DMS53 treated with DMSO at 0.1 percent for 48 hours (cell line): Measurements from ENCODE around the gene ACTR1B.
"Not testable (repeated sequence)": the region's sequence is repeated elsewhere in the genome, so short reads cannot be mapped to it uniquely, and the experiment has no call there.

Experiments
- DNase-seq: peaks from one replicate; lab custom pipeline; 2025; ENCODE audit not compliant: unreplicated experiment; lab: John Stamatoyannopoulos, UW

Gene ACTR1B

DNA sequence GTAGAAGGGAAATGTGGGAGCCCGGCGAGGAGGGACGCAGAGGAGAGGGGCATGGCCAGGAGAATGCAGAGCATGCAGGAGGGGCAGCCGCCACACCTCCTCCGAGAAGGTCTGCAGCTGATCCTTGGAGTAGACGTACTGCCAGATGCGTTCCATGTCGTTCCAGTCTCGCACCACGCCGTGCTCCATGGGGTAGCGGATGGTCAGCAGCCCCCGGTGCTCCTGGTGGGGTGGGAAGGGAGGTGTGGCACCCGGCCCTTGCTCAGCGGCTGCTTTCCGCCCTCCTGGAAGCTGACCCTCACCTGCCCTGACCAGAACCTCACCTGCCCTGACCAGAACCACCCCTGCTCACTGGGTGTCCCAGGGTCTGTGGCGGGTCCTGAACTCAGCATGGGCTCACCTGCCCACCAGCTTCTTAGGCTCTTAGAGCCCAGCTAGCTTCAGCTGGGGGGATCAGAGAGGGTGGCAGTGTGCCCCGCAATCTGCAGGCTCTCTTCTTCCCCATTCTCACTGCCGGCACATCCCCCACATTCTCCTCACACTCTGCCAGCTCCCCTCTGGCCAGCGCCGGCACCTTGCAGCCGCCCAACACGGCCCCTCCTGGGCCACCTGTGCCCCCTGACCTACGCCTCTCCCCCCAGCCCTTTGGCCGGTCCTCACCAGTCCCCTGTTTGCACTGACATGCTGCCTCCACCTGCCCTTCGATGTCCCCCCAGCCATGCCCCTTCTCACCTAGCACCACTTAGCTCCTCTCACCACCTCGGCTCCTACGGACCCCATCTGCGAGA, 4.4 kb downstream of the ACTR1B start:
- no peak for DNase-seq

DNA sequence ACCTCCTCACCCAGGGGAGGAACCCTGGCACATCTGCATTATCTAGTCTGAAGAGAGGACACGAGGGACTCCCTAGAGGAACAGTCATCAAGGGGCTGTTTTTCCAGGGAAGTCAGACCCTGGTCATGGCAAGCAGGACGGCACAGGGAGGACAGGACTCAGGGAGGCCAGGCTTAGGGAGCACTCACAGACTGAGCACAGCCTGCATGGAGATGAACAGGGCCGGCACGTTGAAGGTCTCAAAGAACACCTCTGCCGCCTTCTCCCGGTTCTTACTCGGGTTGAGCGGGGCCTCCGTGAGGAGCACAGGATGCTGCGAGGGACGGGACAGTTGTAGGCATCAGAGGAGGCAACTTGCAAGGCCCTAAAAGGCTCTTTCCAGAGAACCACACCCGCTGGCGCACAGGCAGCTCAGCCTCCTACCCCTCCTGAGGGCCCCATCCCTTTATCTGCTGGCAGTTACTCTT, 5.1 kb downstream of the ACTR1B start:
- no peak for DNase-seq

DNA sequence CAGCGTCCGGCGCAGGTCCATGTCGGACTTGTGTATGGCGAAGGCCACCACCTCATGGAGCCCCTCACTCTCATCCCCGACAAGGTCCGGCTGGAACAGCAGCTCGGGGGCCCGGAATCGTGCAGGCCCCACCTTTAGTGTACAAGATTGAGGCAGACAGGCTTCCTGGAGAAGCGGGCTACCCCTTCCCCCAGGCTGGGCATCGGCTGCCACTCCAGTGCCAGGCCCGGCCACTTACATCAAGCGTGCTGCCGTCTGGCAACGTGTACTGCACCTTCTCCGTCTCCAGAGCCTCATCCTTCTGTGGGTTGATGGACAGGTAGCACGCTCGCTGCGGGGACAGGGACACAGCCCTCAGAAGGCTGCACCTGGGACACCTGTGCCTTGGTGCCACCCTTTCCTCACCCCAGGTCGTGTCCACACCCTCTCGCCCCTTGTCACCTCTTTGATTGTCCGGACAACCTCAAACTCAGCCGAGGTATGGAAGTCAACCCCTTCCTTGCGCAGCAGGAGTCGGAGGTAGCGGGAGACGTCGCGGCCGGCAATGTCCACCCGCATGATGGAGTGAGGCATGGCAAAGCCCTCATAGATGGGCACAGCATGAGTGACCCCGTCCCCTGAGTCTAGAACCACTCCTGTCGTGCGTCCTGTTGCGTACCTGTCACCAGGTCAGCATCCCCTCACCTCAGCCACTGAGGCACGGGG, 5.7 kb downstream of the ACTR1B start:
- no peak for DNase-seq

DNA sequence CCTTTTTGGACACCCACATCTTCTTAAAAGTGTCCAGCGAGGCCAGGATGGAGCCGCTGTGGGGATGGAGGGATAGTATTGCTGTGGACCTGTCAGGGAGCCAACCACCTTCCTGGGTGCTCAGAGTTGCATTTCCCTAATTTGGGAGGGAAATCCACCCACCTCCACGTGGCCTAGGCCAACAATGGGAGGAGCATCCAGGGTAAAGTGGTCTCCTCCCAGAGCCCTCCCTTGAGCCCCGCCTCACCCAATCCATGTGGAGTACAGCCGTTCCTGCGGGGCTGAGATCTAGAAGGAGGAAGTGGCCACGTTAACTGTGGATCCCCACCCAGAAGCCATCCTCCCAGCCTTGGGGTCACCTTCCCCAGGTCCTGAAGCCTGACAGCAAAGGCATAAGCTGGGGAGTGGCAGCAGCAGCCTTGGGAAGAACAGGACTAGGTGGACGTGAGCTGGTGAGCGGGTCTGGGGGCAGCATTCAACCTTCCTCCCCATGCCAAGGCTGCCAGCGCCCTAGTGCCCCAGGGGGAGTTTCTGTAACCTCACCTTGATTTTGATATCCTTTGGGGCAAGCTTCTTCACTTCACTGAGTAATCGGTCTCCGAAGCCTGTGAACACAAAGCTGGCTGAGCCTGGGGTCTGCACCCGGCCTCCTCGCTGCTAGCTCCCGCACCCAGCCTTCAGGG, 6.8 kb downstream of the ACTR1B start:
- no peak for DNase-seq

DNA sequence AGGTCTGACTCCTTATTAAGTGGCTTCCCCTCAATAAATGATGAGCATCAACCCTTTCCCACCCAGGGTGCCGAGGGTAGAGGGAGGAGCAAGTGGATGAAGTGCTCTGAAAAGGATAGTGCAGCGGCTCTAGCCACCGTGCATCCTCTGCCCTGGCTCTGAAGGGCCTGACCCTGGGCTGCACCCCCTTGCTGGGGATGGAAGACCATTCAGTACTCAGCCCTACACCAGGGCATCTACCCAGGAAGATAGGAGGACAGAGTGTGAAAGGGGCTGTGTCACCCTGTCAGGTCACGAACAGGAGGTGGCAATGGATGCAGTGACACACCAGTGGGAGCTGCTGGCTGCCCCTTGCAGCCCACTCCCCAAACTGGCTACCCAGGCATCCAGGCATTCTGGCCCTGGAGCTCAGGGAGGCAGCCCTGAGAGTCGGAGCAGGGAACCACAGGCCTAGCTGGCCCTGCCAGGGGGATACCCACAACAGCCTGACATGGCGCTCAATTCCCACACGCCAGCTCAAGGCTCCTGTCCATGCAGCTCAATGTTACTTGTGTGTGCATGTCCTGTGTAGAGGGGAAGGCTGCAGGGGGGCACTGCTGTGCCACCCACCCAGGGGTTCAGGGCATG, 7.6 kb downstream of the ACTR1B start:
- DNase-seq = no peak

DNA sequence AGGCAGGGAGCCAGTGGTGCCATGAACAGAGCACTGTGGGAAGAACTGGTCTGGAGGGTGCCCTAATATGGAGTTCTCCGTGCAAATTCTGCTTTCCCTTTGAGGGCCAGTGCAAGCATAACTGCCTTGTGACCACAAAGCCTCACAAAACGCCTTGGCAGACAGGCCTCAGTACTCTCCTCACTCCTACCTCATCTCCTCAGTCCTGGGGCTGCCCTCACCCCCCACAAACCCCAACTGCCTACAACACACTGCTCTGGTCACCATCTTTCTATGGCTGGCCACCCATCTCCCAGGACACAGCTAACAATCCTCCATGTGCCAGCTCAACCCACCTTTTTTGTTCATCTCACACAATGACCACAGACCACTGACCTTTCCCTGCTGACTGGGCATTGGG, 9.1 kb downstream of the ACTR1B start:
- no peak for DNase-seq

DNA sequence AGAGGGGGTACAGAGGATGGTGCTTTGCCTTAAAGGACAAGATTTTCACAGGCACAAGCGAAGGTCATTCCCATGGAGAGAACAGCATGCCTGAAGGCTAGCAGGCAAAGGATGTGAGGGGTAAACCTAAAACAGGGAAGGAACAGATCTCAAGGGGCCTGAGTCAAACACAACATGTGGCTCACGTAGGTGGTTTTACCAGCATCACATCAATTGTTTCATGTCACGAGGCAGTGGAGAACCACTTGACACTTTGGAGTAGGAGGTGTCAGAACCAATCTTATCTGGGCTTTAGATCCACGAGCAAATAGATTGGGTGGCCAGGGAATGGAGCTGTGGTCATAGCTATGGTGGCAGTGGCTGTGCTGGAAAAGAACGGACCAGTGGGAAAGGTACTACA, 9.5 kb downstream of the ACTR1B start:
- DNase-seq = no peak

DNA sequence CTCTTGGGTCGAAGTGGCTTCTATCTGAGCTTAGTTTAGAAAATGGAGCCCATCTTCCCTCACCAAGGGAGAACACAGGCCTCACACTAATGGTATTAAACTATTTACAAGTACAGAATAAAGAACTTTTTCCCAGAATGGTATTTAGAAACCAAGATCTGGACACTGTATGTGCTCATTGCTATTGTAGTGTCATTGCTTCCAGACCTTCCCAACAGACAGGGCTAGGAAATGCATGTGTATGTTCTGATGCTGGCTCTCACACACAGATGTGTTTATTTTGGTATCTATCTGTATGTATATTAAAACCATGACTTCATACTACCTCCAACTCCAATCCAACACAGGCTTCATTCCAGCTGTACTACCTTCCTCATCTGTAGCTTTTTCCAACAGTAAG, 10.0 kb downstream of the ACTR1B start:
- DNase-seq = no peak

DNA sequence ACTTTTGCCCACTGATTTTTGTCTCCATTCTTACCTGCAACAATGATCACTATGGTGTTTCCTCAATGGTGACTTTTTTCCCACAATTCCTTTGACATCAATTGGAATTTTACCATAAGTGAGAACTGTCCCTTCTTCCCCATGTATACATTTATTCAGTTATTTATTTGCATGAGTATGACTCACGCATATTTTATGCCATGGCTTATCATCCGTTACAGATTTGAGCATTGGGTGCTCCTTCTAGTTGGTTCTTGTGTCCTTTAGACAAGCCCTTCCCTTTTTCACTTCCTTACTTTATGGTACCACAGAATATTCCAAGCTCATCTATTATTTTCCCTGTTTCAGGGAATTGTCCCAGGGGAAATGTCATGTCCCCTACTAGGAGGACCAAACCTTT, 10.4 kb downstream of the ACTR1B start:
- no peak for DNase-seq

DNA sequence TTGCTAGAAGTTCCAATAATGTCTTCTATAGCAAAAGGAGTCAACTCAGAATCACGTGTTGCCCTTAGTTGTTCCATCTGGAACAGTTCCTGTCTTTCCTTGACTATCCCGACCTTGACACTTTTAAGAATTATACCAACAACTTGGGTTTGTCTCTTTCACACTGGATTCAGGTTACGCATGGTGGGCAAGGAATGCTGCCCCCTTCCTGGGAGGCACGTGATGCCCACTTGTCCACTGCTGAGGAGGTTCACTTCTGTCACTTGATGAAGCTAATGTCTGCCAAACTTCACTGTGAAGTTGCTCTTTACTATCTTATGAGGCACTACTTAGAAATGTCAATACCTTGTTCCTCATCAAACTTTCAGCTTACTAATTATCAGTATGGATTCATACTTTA, 12.7 kb downstream of the ACTR1B start:
- no peak for DNase-seq

DNA sequence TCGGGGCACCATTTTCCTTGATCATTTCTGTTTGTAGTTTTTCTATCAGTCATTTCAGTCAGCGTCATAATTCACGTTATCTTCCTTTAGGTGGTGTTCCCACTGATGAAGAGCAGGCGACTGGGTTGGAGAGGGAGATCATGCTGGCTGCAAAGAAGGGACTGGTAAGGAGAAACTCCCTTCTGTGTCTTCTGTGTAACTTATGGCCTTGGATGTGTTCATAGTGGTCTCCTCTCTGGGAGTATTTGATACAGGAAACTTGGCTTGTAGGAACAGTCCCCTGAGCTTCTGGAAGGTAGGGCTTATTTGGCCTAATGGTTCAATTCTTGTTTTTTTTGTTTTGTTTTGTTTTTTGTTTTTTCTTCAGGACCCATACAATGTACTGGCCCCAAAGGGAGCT, 16.9 kb downstream of the ACTR1B start:
- DNase-seq = no peak

DNA sequence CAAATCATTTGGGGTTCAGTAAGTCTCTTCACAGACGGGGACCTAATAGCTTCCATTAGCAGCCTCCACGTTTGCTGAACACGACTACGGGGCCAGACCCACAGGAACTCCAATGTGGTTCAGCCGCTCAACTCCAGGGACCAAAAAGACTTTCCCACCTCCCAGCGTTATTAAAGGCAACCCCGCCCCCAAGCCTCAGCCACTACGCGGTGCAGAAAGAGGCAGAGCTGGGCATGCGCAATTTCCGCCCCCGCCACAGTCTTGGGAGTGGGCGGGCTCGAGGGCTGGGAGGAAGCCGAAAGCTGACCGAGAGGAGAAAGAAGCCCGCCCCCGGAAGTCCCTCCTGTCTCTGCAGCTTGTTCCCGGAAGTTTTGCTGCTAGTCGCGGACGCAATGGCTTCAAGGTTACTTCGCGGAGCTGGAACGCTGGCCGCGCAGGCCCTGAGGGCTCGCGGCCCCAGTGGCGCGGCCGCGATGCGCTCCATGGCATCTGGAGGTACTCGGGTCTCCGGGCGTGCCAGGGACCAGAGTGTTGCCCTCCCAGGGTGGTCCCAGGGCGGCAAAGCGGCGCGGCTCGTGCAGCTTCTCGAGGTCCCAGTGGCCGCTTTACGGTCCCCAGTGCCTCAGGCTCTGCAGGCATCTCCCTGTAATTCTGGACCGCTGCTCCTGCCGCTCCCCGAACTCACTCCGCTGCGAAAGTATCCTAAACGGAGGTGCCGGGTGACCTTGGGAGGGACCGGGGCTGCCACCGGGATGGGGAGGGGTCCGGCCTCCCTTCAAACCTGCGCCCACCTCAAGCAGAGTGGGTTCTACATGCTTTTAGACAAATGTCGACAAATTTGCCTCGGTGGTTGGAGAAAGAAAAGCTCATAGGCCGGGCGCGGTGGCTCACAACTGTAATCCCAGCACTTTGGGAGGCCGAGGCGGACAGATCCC, 17.9 kb downstream of the ACTR1B start, which contains the start of gene COX5B:
TSS of gene COX5B (plus strand) at position 368 of the 935 bp plus-strand sequence. CDS start at position 393, 25 bp downstream.
- peak; percentile 100 for DNase-seq

DNA sequence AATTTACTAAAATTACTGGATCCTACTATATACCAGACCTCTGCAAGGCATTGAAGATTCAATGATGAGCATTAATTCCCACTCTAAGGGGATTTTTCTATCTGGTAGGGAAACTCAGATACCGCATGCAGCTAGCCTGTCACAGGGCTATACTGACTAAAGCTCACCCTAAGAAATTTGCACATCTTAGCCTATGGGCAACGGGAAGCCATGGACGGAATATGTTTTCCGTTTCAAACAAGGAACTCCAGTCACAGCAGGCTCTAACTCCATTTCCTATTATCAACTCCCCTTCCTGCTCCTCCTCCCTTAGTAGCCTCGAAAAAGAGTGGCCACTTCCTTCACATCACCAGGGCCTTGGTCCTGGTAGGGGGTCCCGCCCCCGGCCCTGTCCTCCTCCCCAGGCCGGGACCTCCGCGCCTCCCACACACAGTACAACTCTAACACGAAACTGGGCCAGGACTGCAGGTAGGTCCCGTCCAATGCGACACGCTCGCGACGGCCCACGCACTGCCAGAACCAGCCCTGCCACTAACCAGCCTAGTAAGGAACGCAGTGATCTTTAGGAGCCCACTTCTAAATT, 18.6 kb downstream of the ACTR1B start:
- DNase-seq = peak; percentile 55

DNA sequence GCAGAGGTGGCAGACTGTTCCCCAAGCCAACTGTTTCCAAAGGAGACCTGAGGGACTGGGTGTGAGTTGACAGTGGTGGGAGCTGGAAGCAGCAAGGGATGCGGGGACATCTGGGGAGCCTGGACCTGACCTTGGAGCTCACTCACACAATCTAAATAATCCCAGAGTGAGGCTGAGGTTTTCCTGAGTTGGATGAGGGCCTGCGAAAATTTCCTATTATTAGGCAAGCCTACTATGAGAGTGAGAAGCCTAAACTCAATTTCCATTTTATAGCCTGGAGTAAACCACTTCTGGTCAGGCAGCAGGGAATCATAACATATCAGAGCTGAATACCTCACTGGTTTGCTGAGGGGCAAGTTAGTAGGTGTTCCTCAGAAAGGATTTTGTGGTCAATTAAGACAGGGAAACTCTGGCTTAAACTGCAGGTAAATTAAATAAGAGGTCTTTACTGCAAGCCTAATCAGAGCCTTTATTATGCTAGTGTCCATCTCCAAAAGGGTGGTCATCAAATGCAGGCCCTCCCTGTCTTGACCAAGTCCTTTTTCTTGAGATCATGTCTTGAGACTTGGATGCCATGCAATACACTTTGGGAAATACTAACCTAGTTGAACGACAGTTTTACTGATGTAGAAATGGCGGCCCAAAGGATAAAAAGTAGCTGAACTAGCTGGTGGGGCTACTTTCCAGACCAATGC, 19.7 kb downstream of the ACTR1B start:
- DNase-seq = no peak

DNA sequence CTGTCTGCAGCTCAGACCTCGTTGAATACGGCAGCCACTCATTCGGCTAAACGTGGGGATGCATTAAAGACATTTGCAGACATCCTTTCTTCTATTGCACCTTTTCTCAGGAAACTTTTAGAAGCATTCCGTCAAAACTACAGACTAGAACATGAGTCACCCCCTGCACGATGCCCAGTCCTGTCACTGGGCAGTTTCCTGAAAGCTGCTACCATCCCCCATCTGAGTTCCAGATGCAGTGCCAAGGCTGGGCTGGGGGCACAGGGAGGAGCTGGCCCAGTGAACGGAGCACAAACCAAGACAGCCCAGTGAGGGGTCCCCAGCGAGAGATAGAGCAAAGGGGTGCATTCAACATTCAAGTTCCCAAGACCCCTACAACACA, 37.8 kb downstream of the ACTR1B start:
- DNase-seq = not testable (repeated sequence)

DNA sequence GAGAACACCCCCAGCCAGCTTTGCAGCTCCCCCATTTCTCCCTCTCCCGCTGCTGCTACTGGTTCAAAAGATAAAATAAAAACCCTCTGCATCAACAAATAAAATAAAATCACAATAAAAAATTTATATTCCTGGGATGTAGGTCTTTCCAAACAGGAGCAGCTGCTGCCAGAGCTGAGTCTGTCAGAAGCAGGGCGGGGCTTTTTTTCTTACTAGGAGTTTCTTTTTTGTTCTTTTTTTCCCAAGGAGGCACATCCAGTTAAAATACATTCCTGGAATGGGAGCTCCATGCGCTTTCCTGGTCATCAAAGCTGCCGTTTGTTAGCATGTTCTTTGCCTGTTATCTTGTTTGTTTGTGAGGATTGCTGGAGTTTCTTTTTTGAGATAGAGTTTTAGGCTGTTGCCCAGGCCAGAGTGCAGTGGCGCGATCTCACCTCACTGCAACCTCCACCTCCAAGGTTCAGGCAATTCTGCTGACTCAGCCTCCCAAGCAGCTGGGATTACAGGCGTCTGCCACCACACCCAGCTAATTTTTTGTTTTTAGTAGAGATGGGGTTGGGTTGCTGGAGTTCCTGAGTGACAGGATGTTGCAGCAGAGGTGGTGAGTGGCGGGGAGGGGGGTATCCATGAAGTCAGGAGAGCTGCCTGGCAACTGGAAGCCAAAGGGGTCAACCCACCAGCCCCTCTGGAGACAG, 38.3 kb downstream of the ACTR1B start:
- DNase-seq = not testable (repeated sequence)

DNA sequence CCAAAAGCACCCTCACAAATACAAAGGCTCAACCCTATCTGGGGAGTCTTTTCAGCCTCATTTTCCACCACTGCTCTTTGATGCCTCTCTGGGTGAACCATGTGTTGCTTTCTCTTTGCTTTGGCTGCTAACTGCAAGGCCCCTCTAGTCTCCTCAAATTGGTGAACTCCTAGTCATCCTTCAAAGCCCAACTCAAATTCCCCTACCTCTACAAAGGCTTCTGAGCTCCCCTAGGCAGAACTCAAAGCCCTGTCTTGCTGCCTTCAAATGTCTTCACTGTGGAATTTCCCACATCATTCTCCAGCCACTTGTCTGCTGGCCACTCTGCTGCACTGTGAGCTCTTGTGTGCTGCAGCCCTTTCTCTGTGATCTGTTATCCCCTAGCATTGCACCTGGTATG, 40.9 kb downstream of the ACTR1B start:
- DNase-seq = not testable (repeated sequence)

DNA sequence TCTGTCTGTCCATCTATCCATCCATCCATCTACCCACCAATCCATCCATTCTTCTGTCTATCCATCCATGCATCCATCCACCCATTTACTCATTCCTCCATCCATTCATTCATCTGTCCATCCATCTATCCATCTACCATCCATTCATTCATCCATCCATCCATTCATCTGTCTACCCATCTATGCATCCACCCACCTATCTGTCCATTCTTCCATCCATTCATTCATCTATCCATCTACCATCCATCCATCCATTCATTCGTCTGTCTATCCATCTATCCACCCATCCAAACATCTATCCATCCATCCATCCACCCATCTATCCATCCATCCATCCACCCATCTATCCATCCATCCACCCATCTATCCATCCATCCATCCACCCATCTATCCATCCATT, 43.4 kb downstream of the ACTR1B start:
- DNase-seq = not testable (repeated sequence)
